Peyer's patch (tissue), 4 donors: ENCODE results near the gene RORC. TPM values are rescaled to one million over a fixed set of nuclear protein-coding genes. Genes with fewer than 3 reads are reported as not detected.
A peak's percentile ranks its signal among the peaks of the same experiment; 100 is the strongest.

Experiments used
- DNase-seq, 3 donors: peaks; one replicate each; pipeline ENCODE4 v3.0.0-alpha.2; 2017 to 2019
- H3K27ac ChIP-seq, 4 donors: fragments of 200-600 bp; sonication (generic); one replicate each; pipeline ENCODE4 v1.5.1; 2016 to 2019
- H3K27me3 ChIP-seq, 2 donors: fragments of 200-600 bp; sonication (generic); one replicate each; pipeline ENCODE4 v1.5.1; 2019
- H3K36me3 ChIP-seq, 3 donors: fragments of 200-600 bp; sonication (generic); one replicate each; pipeline ENCODE4 v1.5.1; 2016 to 2019
- H3K4me1 ChIP-seq, 4 donors: fragments of 200-600 bp; sonication (generic); one replicate each; pipeline ENCODE4 v1.5.1; 2016 to 2019
- H3K4me3 ChIP-seq, 4 donors: fragments of 200-600 bp; sonication (generic); 1 replicate in 3 of 4; 2 replicates in 1 of 4; pipeline ENCODE4 v1.5.1; 2016 to 2019; ENCODE audit warnings: mild to moderate bottlenecking in 1 of 4
- H3K9me3 ChIP-seq, 4 donors: fragments of 200-600 bp; sonication (generic); one replicate each; pipeline ENCODE4 v1.5.1; 2016 to 2019; ENCODE audit warnings: mild to moderate bottlenecking in 1 of 4
- POLR2A ChIP-seq, 2 donors: fragments of 450-650 bp; IDR thresholded peaks; one replicate each; pipeline ENCODE4 v1.5.1; 2017; ENCODE audit warnings: antibody characterized with exemption in 2 of 2, mild to moderate bottlenecking in 2 of 2, moderate library complexity in 2 of 2
- total RNA-seq, 4 donors: library from RNA; depleted of rRNA; stranded (reverse); fragments of >200 nt; gene quantifications; one replicate each; pipeline ENCODE4 v1.1.0, GENCODE V29; 2016
- TF ChIP-seq, protein P1 (sequence below), 6 experiments: fragments of 450-650 bp in 4 of 6; fragments of 200-600 bp in 2 of 6; sonication (generic) in 1 of 6; IDR thresholded peaks; one replicate each; pipeline ENCODE4 v1.5.1; 2017 to 2019; ENCODE audit warnings: antibody characterized with exemption in 6 of 6, mild to moderate bottlenecking in 3 of 6, moderate library complexity in 1 of 6

The RORC gene
- total RNA-seq, 4 donors from 2014 or later = 10.7 to 70.1 (median 46.0) TPM

DNA sequence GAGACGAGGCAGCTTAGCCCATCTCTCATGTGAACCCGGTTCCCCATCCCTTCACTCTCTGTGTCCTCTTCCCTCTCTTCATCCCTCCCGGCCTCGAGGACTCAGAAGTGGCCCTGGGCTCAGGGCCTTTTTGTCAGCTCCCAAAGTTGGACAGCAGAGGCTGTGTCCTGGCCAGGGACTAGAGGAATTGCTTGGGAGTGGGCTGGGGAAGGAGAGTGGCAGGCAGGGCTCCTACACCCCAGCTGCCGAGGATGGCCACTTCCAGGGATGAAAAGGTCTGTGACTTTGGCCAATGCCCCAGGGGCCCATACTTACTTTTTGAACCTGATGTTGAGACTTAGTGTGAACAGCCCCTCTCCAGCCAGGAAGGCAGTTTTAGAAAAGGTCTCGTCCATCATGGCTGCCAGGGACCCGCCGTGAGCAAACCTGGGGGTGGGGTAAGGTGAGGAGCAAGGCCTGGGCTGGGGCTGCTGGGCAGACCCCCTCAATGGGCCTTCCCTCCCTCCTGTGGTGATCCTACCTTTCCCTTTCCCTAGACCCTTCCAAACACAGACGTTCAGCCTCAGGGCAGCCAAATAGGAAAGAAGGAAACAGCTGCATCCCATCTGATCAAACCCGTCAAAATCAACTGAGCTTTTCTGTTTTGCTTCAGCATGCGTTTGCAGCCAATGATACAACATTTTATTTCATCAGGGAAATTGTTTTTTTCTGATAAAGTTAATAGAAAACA, 16.4 kb upstream of the RORC start:
- Histone ChIP-seq H3K9me3 (no peaks in the 10 kb centered on the region), H3K36me3 (no peaks in the 10 kb centered on the region), H3K27ac (no peak overlapping the region), H3K27me3 (no peaks in the 10 kb centered on the region), H3K4me1 (no peaks in the 10 kb centered on the region), H3K4me3 (no peak overlapping the region)
- TF ChIP-seq, protein P1, sequence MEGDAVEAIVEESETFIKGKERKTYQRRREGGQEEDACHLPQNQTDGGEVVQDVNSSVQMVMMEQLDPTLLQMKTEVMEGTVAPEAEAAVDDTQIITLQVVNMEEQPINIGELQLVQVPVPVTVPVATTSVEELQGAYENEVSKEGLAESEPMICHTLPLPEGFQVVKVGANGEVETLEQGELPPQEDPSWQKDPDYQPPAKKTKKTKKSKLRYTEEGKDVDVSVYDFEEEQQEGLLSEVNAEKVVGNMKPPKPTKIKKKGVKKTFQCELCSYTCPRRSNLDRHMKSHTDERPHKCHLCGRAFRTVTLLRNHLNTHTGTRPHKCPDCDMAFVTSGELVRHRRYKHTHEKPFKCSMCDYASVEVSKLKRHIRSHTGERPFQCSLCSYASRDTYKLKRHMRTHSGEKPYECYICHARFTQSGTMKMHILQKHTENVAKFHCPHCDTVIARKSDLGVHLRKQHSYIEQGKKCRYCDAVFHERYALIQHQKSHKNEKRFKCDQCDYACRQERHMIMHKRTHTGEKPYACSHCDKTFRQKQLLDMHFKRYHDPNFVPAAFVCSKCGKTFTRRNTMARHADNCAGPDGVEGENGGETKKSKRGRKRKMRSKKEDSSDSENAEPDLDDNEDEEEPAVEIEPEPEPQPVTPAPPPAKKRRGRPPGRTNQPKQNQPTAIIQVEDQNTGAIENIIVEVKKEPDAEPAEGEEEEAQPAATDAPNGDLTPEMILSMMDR (IDR thresholded peaks at IDR 0.05) = no peak
- TF ChIP-seq POLR2A (IDR thresholded peaks at IDR 0.05) = no peak
- DNase-seq = peak in 1 of 3 donors; percentile 11

DNA sequence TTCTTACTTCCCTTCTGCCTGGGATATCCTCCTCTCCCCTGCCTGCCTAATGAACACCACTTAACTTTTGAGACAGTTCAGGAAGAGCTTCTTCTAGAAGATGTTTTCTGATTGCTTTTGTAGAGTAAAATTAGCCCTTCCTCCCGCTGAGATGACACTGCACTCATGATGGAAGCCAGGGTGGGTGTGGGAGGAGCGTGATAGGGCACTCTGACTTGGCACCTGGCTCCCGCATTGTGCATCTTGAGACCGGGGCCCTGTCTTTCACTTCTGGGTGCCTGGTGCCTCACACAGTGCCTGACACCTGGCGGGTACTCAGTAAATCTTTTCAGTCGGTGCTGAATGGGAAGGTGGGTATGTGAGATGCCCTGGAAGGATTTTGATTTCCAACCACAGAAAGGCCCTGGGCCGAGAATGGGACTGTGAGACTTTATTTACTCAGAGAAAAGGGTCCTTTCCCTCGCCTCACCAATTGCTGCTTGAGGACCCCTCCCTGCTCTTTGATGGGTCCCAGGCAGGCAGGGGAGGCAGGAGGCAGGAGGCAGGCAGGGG, 15.2 kb upstream of the RORC start:
- no peaks in the 10 kb centered on the region for H3K9me3 ChIP-seq
- no peak overlapping the region for H3K4me3 ChIP-seq
- no peak for TF ChIP-seq POLR2A (IDR thresholded peaks at IDR 0.05)
- TF ChIP-seq, protein P1 (IDR thresholded peaks at IDR 0.05) = no peak
- H3K27ac ChIP-seq = no peak overlapping the region
- DNase-seq = peak in 1 of 3 donors; percentile 23
- no peaks in the 10 kb centered on the region for H3K27me3 ChIP-seq
- no peaks in the 10 kb centered on the region for H3K4me1 ChIP-seq
- H3K36me3 ChIP-seq = no peaks in the 10 kb centered on the region

DNA sequence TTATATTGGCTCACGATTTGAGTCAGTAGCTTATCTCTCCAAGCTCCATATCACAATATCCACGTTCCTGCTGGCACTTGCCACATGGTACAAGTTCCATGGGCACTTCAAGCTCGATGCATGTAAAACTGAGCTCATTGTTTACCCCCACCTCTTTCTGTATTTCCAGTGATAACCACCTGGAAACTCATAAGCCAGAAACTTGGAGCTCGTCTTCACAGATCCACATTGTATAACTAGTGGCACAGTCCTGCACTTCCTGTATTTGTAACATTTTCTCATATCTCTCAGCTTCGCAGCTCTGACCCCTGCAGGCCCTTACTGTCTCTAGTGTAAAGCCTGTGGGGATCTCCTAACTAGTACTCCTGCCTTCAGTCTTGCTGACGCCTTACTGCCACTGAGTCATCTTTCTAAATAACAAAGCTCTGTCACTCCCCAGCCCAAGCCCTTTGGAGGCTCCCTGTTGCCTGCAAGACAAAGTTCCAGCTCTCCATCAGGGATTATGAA, 14.5 kb upstream of the RORC start:
- TF ChIP-seq POLR2A (IDR thresholded peaks at IDR 0.05) = no peak
- TF ChIP-seq, protein P1 (IDR thresholded peaks at IDR 0.05) = no peak

DNA sequence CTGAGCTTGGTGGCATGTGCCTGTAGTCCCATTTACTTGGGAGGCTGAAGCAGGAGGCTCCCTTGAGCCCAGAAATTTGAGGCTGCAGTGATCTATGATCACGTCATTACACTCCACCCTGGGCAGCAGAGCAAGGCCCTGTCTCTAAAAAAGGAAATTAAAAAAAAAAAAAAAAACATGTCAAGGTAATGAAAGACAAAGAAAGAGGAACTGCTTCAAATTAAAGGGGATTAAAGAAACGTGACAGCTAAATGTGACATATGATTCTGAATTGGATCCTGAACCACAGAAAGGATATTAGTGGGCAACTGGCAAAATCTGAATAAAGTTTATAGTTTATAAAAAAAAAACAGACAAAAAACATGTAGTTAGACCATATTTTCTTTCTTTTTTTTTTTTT, 11.8 kb upstream of the RORC start:
- TF ChIP-seq POLR2A (IDR thresholded peaks at IDR 0.05) = no peak
- TF ChIP-seq, protein P1 (IDR thresholded peaks at IDR 0.05) = no peak
- H3K4me1 ChIP-seq = peaks cover 0 to 13% (median 6%) of the 10 kb centered on the region in 4 donors
- DNase-seq = no peak
- H3K36me3 ChIP-seq = no peaks in the 10 kb centered on the region
- no peak overlapping the region for H3K27ac ChIP-seq
- no peaks in the 10 kb centered on the region for H3K9me3 ChIP-seq
- H3K4me3 ChIP-seq = no peak overlapping the region
- no peaks in the 10 kb centered on the region for H3K27me3 ChIP-seq

More for the DNA sequence above, 14.5 kb upstream of the RORC start:
- Histone ChIP-seq H3K9me3 (no peaks in the 10 kb centered on the region), H3K4me3 (no peak overlapping the region), H3K4me1 (no peaks in the 10 kb centered on the region), H3K27ac (no peak overlapping the region), H3K27me3 (no peaks in the 10 kb centered on the region), H3K36me3 (no peaks in the 10 kb centered on the region)
- peak in 1 of 3 donors; percentile 9 for DNase-seq

DNA sequence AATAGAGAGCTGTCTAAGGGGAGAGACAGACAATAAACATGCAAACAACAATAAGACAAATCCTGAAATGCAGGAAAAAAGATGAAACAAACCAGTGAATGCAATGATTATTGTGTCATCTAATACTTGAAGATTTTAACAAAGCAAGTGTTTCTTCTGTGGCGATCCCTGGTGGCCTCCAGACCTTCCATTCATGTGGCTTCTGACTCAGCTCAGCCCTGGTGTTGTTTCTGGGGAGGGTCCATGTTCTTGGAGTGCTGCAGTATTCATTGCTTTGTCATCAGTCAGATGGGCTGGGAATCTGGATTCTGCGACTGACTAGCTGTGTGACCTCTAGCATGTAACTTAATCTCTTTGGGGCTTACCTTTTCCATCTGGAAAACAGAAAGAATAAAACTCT, 9.5 kb upstream of the RORC start:
- H3K27ac ChIP-seq = no peak overlapping the region
- no peak for TF ChIP-seq POLR2A (IDR thresholded peaks at IDR 0.05)
- TF ChIP-seq, protein P1 (IDR thresholded peaks at IDR 0.05) = no peak
- no peak overlapping the region for H3K4me3 ChIP-seq
- no peaks in the 10 kb centered on the region for H3K27me3 ChIP-seq
- H3K36me3 ChIP-seq = no peaks in the 10 kb centered on the region
- peaks cover 0 to 31% (median 12%) of the 10 kb centered on the region in 4 donors for H3K4me1 ChIP-seq
- no peaks in the 10 kb centered on the region for H3K9me3 ChIP-seq
- no peak for DNase-seq
